Choroid plexus epithelial cell (primary cell): ENCODE measurements around the gene MCF2L2.
"Not testable (repeated sequence)": the region's sequence is repeated elsewhere in the genome, so short reads cannot be mapped to it uniquely, and the experiment has no call there.

Source experiments
- DNase-seq: peaks from one replicate; pipeline ENCODE4 v3.0.0-alpha.2; 2010; ENCODE audit warnings: low read depth
- H3K4me3 ChIP-seq: 2 replicates; pipeline ENCODE4 v1.5.1; 2011; ENCODE audit warnings: low read depth, mild to moderate bottlenecking, control low read depth, low read length, moderate library complexity
- CTCF ChIP-seq: conservative IDR thresholded peaks from 2 replicates; pipeline ENCODE4 v1.5.1; 2011; ENCODE audit warnings: low read depth, mild to moderate bottlenecking, control low read depth, inconsistent platforms, low read length, moderate library complexity

MCF2L2 gene

GRCh38 chr3:183181606-183182005, 246.8 kb downstream of the MCF2L2 start:
- H3K4me3 ChIP-seq: no peak overlapping the region
- TF ChIP-seq CTCF: no peak
- DNase-seq: no peak

DNA sequence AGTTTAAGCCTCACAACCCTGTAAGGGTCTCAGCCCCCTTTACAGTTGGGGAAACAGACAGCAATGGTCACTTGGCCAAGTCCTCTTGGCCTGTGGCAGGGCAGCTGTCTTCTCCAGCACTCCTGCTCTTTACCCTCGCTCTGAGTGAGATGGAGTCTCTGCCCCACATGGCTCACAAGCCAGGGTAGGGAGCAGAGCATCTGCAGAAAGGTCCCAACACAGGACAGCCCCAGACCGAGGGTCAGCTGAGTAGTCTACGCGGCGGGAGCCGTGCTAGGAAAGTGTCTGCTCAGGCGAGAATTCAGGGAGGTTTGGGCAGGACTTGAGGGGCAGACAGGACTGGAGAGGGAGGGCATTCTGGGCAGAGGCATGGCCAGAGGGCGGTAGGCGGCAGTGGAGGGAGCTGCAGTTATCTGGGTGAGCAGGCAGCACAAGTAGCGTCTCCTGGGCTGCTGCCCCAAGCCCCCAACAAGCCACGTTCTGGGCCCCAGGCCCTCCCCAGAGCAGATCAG, 247.6 kb downstream of the MCF2L2 start:
- TF ChIP-seq CTCF: no peak
- H3K4me3 ChIP-seq: no peak overlapping the region
- no peak for DNase-seq

GRCh38 chr3:183180110-183180783, 248.2 kb downstream of the MCF2L2 start:
- DNase-seq: peak; percentile 33
- no peak for TF ChIP-seq CTCF
- H3K4me3 ChIP-seq: peak overlapping the region; percentile 33

- peak overlapping the region; percentile 68 for H3K4me3 ChIP-seq
- DNase-seq: not testable (repeated sequence)
These were observed 248.9 kb downstream of the MCF2L2 start for GRCh38 chr3:183179550-183179908.

DNA sequence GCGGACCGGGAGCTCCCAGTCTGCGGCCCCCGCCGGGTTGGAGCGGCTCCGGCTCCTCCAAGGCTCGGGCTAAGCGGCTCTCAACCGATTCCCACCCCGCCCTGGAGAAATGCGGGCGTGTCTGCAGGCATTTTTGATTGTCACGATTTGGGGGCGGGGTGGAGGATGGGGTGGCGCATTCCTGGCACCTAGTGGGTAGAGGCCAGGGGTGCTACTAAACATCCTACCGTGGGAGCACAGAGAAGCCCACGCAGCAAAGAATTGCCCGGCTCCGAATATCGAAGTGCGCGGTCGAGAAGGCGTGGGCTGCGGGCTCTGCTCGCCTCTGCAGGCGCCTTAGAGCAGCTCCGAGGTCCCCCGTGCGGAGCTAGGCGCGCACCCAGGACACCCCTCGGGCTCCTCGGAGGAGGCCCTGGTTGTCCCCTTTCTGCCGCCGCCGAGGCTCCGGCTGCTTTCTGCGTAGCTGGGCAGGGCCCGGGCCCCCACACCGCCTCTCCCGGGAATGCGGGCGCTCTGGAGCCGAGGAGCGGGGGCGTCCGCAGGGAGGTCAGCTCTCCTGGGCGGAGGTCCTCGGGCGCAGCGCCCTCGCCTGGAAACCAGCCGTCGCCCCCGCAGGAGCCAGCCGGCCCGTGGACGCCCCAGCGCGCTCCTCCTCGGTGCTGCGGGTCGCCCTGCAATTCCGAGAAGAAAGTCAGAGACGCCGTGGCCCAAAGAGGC, 249.4 kb downstream of the MCF2L2 start:
- peak overlapping the region; percentile 68 for H3K4me3 ChIP-seq
- peak; percentile 47 for DNase-seq
- TF ChIP-seq CTCF: no peak

DNA sequence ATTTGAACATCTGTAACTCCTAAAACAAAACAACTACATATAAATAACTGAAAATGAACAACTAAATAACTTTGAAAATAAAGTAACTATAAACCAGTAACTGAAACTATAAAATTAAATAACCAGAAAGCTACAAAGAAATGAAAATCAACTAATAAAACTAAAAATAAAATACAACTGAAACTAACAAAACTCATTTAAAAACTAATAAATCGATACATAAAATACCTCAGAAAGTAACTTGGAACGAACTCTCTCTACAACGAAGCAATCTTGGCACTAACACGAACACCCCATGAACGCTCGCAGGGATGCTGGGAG, 249.9 kb downstream of the MCF2L2 start:
- peak overlapping the region; percentile 68 for H3K4me3 ChIP-seq
- TF ChIP-seq CTCF: no peak
- DNase-seq: no peak

DNA sequence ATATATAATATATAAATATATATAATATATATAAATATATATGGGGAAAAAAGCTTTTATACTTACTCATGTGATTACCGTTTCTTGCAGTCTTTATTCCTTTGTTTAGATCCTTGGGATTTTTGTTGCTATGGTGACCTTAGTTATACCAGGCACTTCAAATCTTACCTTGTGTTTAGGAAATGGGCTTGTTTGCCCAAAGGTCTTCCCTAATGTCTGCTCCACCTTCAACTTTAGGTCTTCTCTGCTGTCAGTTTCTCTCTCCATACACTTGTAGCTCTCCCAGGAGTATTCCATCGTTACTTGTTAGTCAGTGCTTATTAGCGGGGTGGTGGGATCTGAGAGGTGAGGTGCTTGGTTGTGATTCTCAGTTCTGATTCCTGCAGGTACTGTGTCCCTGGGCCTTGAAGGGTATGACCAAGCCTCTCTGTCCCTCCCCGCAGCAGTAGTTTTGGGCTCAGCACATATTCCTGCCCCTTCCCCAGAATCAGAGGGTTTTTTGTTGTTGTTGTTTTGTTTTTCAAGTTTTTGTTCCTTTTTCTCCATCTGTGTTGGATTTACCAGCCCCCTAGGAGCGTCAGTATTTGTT, 256.3 kb downstream of the MCF2L2 start:
- no peak overlapping the region for H3K4me3 ChIP-seq
- no peak for DNase-seq
- no peak for TF ChIP-seq CTCF

DNA sequence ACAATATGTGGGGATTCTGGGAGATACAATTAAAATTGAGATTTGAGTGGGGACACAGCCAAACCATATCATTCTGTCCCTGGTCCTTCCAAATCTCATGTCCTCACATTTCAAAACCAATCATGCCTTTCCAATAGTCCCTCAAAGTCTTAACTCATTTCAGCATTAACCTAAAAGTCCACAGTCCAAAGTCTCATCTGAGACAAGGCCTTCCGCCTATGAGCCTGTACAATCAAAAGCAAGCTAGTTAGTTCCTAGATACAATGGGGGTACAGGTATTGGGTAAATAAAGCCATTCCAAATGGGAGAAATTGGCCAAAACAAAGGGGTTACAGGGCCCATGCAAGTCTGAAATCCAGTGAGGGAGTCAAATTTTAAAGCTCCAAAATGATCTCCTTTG, 260.4 kb downstream of the MCF2L2 start:
- DNase-seq, H3K4me3 ChIP-seq: not testable (repeated sequence)
